ENCODE measurements around the gene MYCN.

GRCh38 chr2:15964936-15965563 lies 24.7 kb downstream of the MYCN start:
- no peak for TF ChIP-seq CTCF (conservative IDR thresholded peaks at IDR 0.05; ENCODE audit: low read depth, low read length)
- no peak for TF ChIP-seq EZH2 (IDR thresholded peaks at IDR 0.05; ENCODE audit: low read length, unreplicated experiment)

Measured in PC-3 (cell line).